AG10803 (cell line): ENCODE results near the gene GUCY1A2.

Source experiments
- DNase-seq: peaks from one replicate; pipeline ENCODE4 v3.0.0; 2010; ENCODE audit warnings: low read depth
- H3K4me3 ChIP-seq: 2 replicates; pipeline ENCODE4 v1.5.1; 2011; ENCODE audit warnings: mild to moderate bottlenecking, low read length, control low read depth
- TF ChIP-seq, protein P1 (sequence below): conservative IDR thresholded peaks from 2 replicates; pipeline ENCODE4 v1.5.1; 2011; ENCODE audit warnings: mild to moderate bottlenecking, low read length, control low read depth, inconsistent platforms

Gene GUCY1A2

DNA sequence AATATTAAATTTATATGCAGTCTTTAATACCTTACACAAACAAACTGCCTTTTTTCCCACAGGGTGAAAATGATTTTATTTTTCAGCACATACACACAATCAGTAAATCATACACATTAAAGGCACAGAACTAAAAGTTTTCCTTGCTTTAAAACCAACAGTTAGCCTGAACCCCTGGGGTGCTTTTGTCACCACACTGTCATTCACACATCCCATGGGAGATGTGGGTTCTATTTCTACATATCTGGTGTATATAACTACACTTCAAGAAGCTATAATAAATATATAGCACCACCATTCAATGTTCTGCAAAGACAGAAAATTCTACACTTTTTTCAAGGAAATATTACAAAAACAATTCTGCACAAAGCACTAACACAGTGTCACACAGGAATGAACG lies 197.0 kb downstream of the GUCY1A2 start:
- TF ChIP-seq, protein P1, sequence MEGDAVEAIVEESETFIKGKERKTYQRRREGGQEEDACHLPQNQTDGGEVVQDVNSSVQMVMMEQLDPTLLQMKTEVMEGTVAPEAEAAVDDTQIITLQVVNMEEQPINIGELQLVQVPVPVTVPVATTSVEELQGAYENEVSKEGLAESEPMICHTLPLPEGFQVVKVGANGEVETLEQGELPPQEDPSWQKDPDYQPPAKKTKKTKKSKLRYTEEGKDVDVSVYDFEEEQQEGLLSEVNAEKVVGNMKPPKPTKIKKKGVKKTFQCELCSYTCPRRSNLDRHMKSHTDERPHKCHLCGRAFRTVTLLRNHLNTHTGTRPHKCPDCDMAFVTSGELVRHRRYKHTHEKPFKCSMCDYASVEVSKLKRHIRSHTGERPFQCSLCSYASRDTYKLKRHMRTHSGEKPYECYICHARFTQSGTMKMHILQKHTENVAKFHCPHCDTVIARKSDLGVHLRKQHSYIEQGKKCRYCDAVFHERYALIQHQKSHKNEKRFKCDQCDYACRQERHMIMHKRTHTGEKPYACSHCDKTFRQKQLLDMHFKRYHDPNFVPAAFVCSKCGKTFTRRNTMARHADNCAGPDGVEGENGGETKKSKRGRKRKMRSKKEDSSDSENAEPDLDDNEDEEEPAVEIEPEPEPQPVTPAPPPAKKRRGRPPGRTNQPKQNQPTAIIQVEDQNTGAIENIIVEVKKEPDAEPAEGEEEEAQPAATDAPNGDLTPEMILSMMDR, result no peak

DNA sequence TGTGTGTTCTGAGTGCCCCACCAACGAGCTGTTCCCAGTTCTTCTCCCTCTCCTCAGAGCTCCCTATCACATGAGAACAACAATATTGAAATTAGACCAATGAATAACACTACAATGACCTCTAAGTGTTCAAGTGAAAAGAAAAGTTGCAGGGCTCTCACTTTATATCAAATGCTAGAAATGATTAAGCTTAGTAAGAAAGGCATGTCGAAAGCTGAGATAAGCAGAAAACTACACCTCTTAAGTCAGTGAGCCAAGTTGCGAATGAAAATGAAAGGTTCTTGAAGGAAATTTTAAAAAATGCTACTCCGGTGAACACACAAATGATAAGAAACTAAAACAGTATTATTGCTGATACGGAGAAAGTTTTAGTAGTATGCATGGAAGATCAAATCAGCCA lies 199.8 kb downstream of the GUCY1A2 start:
- no peak for DNase-seq
- TF ChIP-seq, protein P1, result no peak
- no peak overlapping the region for H3K4me3 ChIP-seq

More for the DNA sequence above, 197.0 kb downstream of the GUCY1A2 start:
- no peak overlapping the region for H3K4me3 ChIP-seq
- DNase-seq, result no peak

DNA sequence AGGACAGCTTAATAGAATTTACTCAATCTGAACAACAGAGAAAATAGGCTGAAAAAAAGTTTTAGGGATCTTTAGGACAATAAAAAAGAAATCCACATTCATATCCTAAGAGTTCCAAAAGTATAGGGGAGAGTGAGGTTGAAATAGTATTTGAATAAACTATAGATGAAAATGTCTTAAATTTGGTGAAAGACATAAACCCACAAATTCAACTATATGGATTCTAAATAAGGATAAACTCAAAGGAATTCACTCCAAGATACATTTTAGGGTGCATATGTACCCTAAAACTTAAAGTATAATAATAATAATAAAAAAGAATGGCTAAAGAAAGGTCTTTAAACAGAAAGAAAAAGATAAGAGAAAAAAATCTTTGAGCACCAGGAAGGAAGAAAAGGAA lies 203.1 kb downstream of the GUCY1A2 start:
- TF ChIP-seq, protein P1, result no peak
- DNase-seq, result no peak
- no peak overlapping the region for H3K4me3 ChIP-seq

DNA sequence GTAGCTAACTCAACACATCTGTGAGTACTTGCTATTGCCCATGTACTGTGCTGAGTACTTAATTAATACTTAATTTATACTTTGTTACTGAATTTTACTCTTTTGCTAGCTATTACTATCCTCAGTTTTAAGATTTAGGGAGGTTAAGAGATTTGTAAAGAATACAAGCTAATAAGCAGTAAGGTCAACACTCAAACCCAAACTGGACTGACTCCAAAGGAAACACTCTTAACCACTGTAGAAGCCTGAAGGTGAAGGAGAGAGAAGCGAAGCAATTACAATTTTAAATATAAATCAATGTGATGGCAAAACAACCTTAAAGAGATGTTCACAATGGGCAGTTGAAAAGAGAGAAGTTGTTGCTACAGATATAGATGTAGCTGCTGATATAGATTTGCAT lies 204.5 kb downstream of the GUCY1A2 start:
- TF ChIP-seq, protein P1, result no peak
- H3K4me3 ChIP-seq, result no peak overlapping the region
- no peak for DNase-seq

DNA sequence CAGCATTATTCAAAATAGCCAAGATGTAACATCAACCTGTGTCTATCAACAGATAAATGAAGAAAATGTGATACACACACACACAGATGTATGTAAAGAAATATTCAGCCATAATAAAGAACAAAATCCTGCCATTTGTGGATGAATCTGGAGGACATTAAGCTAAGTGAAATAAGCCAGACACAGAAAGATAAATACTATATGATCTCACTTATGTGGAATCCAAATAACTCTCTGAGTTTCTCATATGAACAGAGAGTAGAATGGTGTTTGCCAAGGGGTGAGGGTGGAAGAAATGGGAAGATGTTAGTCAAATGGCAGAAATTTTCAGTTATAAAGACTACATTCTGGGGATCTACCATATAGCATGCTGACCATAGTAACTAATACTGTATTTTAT lies 224.2 kb downstream of the GUCY1A2 start:
- no peak for DNase-seq
- no peak overlapping the region for H3K4me3 ChIP-seq
- TF ChIP-seq, protein P1, result no peak

DNA sequence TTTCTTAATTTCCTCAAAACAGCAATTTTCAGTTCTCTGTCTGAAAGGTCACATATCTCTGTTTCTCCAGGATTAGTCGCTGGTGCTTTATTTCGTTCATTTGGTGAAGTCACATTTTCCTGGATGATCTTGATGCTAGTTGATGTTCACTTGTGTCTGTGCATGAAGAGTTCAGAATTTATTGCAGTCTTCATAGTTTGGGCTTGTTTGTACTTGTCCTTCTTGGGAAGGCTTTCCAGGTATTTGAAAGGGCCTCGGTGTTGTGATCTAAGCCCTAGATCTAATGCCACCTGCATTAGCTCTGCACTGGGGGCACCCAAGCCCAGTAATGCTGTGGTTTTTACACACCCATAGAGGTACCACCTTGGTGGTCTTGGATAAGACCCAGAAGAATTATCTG lies 228.9 kb downstream of the GUCY1A2 start:
- TF ChIP-seq, protein P1, result no peak
- DNase-seq, result no peak
- H3K4me3 ChIP-seq, result no peak overlapping the region

DNA sequence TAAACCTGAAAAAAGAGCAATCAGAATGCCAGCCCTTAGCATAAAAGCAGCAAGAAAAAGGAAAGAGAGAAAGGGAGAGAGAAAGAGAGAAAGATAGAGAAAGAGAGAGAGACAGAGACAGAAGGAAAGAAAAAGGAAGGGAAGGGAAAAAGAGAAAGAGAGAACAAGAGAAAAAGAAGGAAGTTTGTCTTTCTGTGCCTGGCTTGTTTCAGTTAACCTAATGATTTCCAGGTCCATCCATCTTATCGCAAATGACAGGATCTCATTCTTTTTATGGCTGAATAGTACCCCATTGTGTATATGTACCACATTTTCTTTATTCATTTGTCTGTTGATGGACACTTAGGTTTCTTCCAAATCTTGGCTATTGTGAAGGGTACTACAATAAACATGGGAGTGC lies 230.8 kb downstream of the GUCY1A2 start:
- DNase-seq, result no peak
- H3K4me3 ChIP-seq, result no peak overlapping the region
- TF ChIP-seq, protein P1, result no peak
